DOHH2 (cell line): ENCODE data around the gene REXO4.

Source experiments
- H3F3A ChIP-seq: fragments of 200-600 bp; sonication (generic), shearing (Covaris generic); 2 replicates; pipeline ENCODE4 v1.6.0; 2016; ENCODE audit warnings: antibody characterized with exemption, mild to moderate bottlenecking; ENCODE audit not compliant: control insufficient read depth, insufficient read depth
- H3K27ac ChIP-seq: fragments of 200-600 bp; sonication (generic); 2 replicates; pipeline ENCODE4 v1.5.1; 2014; ENCODE audit warnings: low read depth, mild to moderate bottlenecking, low read length, moderate library complexity
- H3K27me3 ChIP-seq: fragments of 200-600 bp; sonication (generic); 2 replicates; pipeline ENCODE4 v1.6.1; 2014; ENCODE audit warnings: mild to moderate bottlenecking, low read length, mixed read lengths; ENCODE audit not compliant: control insufficient read depth
- H3K36me3 ChIP-seq: fragments of 200-600 bp; sonication (generic); 2 replicates; pipeline ENCODE4 v1.6.1; 2014; ENCODE audit warnings: mild to moderate bottlenecking, low read length, moderate library complexity, mixed read lengths; ENCODE audit not compliant: control insufficient read depth
- H3K4me1 ChIP-seq: fragments of 200-600 bp; sonication (generic); 2 replicates; pipeline ENCODE4 v1.6.1; 2014; ENCODE audit warnings: mild to moderate bottlenecking, low read length, mixed read lengths; ENCODE audit not compliant: control insufficient read depth
- H3K4me2 ChIP-seq: fragments of 200-600 bp; sonication (generic); 2 replicates; pipeline ENCODE4 v1.6.0; 2014; ENCODE audit warnings: mild to moderate bottlenecking, low read length, moderate library complexity
- H3K4me3 ChIP-seq: fragments of 200-600 bp; sonication (generic); 2 replicates; pipeline ENCODE4 v1.5.1; 2014; ENCODE audit warnings: mild to moderate bottlenecking, low read length, mixed read lengths
- H3K79me2 ChIP-seq: fragments of 200-600 bp; sonication (generic); 2 replicates; pipeline ENCODE4 v1.6.1; 2014; ENCODE audit warnings: mild to moderate bottlenecking, low read length, mixed read lengths; ENCODE audit not compliant: control insufficient read depth
- H3K9me2 ChIP-seq: fragments of 200-600 bp; sonication (generic); replicated peaks from 2 replicates; pipeline ENCODE4 v1.6.1; 2014; ENCODE audit warnings: mild to moderate bottlenecking, low read length, mixed read lengths; ENCODE audit not compliant: control insufficient read depth
- H3K9me3 ChIP-seq: fragments of 200-600 bp; sonication (generic); 2 replicates; pipeline ENCODE4 v1.6.1; 2014; ENCODE audit warnings: antibody characterized with exemption, low read length, mixed read lengths; ENCODE audit not compliant: control insufficient read depth, insufficient read depth
- H4K20me1 ChIP-seq: fragments of 200-600 bp; sonication (generic); 2 replicates; pipeline ENCODE4 v1.6.0; 2014; ENCODE audit warnings: low read depth, mild to moderate bottlenecking, antibody characterized with exemption, low read length, moderate library complexity; ENCODE audit not compliant: control insufficient read depth, insufficient read depth
- CTCF ChIP-seq: fragments of 200-600 bp; sonication (generic); IDR thresholded peaks from one replicate; pipeline ENCODE4 v1.5.1; 2014; ENCODE audit warnings: antibody characterized with exemption, mild to moderate bottlenecking, low read depth, low read length; ENCODE audit not compliant: poor library complexity, severe bottlenecking
- EZH2phosphoT487 ChIP-seq: fragments of 200-600 bp; sonication (generic); IDR thresholded peaks from 2 replicates; pipeline ENCODE4 v1.6.1; 2017; ENCODE audit warnings: borderline replicate concordance, mild to moderate bottlenecking, antibody characterized with exemption, low read length, moderate library complexity, mixed read lengths

The REXO4 gene

GRCh38 chr9:133371261-133371711 lies 46.5 kb downstream of the REXO4 start:
- peak; percentile 39 for TF ChIP-seq CTCF
- no peak for TF ChIP-seq EZH2phosphoT487
- Histone ChIP-seq H3K4me1 (peaks cover 49% of the 10 kb centered on the region), H4K20me1 (peaks cover 38% of the 10 kb centered on the region), H3K36me3 (peaks cover 78% of the 10 kb centered on the region), H3K9me3 (no peaks in the 10 kb centered on the region), H3K79me2 (peaks cover 96% of the 10 kb centered on the region), H3K4me3 (peak overlapping the region; percentile 62), H3K27me3 (no peaks in the 10 kb centered on the region), H3F3A (peaks cover 5% of the 10 kb centered on the region; the same call in 1 of the 2 replicates), H3K27ac (peak overlapping the region; percentile 71), H3K4me2 (peak overlapping the region; percentile 76), H3K9me2 (no peaks in the 10 kb centered on the region)

- peaks cover 83% of the 10 kb centered on the region for H3K36me3 ChIP-seq
- peaks cover 5% of the 10 kb centered on the region; the same call in 1 of the 2 replicates for H3F3A ChIP-seq
- no peaks in the 10 kb centered on the region for H3K9me3 ChIP-seq
- H4K20me1 ChIP-seq, result peaks cover 38% of the 10 kb centered on the region
- H3K4me3 ChIP-seq, result peak overlapping the region; percentile 62
- no peaks in the 10 kb centered on the region for H3K27me3 ChIP-seq
- peaks cover 47% of the 10 kb centered on the region for H3K4me1 ChIP-seq
- peak overlapping the region; percentile 71 for H3K27ac ChIP-seq
- H3K4me2 ChIP-seq, result peak overlapping the region; percentile 76
- TF ChIP-seq EZH2phosphoT487 (no peak), CTCF (no peak)
- peaks cover 96% of the 10 kb centered on the region for H3K79me2 ChIP-seq
- no peaks in the 10 kb centered on the region for H3K9me2 ChIP-seq
These were observed 47.1 kb downstream of the REXO4 start for GRCh38 chr9:133370685-133371084.

GRCh38 chr9:133369933-133370332 lies 47.9 kb downstream of the REXO4 start:
- H3K4me3 ChIP-seq, result no peak overlapping the region; the same call in 1 of the 2 replicates
- H4K20me1 ChIP-seq, result peaks cover 35% of the 10 kb centered on the region
- H3K27me3 ChIP-seq, result no peaks in the 10 kb centered on the region

More at GRCh38 chr9:133369933-133370332, 47.9 kb downstream of the REXO4 start:
- Histone ChIP-seq H3K9me2 (no peaks in the 10 kb centered on the region), H3K79me2 (peaks cover 89% of the 10 kb centered on the region), H3K4me2 (peak overlapping the region; percentile 76), H3K9me3 (no peaks in the 10 kb centered on the region), H3K36me3 (peaks cover 87% of the 10 kb centered on the region), H3K4me1 (peaks cover 47% of the 10 kb centered on the region), H3K27ac (peak overlapping the region; percentile 71; the same call in 1 of the 2 replicates), H3F3A (peaks cover 5% of the 10 kb centered on the region; the same call in 1 of the 2 replicates)
- TF ChIP-seq CTCF (no peak), EZH2phosphoT487 (no peak)
